GM10266 (cell line): Measurements from ENCODE around the gene MUC5B.

ENCODE experiments used
- DNase-seq: peaks from one replicate; pipeline ENCODE4 v3.0.0; 2012; ENCODE audit errors: extremely low spot score
- CTCF ChIP-seq: IDR thresholded peaks from 2 replicates; pipeline ENCODE4 v1.5.1; 2012; ENCODE audit warnings: mild to moderate bottlenecking, low read depth; ENCODE audit not compliant: control insufficient read depth, insufficient read depth; ENCODE audit errors: missing control alignments

Gene MUC5B

DNA sequence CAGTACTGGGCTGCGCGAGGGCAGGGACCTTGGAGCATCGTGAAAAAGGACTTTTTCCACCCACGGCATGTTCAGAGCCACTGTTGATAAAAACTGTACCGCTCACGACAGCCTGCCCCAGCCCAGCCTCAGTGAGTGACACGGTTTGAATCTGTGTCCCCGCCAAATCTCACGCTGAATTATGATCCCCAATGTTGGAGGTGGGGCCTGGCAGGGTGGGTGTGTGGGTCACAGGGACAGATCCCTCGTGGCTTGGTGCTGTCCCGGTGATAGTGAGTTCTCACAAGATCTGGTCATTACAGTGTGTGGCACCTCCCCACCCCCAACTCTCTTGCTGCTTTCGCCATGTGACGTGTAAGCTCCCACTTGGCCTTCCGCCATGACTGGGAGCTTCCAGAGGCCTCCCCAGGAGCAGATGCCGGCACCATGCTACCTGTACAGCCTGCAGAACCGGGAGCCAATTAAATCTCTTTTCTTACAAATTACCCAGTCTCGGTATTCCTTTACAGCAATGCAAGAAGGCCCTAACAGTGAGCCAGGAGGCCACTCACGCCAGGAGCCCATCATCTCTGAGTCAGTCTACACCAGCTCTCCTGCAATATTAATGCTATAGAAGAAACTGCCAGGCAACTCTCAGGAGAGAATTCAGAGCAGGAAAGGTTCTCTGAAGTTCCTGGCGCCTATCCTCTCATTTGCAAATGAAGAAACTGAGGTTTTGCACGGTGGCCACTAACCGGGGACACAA, 85.3 kb downstream of the MUC5B start:
- no peak for TF ChIP-seq CTCF
- DNase-seq = no peak

DNA sequence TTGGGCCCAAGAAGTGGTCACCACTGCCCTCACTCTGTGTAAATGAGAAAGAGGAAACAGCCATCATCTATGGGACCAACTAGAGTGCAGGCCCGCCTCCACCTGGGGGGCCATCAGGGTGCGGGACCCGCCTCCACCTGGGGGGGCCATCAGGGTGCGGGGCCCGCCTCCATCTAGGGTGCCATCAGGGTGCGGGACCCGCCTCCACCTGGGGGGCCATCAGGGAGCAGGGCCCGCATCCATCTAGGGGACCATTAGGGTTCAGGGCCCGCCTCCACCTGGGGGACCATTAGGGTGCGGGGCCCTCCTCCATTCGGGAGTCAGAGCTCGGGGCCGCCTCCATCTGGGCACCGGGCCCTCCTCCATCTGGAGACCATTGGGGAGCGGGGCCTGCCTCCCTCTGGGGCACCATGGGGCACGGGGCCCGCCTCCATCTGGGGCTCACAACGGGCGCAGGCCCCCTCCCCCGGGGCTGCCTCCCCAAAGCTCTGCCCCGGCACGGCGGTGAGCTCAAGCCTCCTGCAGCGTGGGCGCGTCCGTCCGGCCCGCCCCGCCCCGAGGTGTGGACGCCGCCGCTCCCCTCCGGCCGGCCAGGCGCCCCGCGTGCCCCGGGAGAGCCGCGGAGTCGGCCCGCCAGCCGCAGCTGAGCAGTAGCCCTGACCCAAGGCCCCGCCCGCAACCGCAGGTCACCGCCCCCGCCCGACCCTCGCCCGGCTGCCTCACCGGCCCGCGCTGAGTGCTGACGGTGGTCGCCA, 86.1 kb downstream of the MUC5B start:
- DNase-seq = peak; percentile 66
- TF ChIP-seq CTCF = no peak

- peak; percentile 100 for DNase-seq
- peak; percentile 31 for TF ChIP-seq CTCF
Observed at GRCh38 chr11:1309498-1310317, 86.8 kb downstream of the MUC5B start, which contains the start of gene TOLLIP. Gene TOLLIP (minus strand): TSS chr11:1309632. CDS start chr11:1309498, 134 bp downstream.

DNA sequence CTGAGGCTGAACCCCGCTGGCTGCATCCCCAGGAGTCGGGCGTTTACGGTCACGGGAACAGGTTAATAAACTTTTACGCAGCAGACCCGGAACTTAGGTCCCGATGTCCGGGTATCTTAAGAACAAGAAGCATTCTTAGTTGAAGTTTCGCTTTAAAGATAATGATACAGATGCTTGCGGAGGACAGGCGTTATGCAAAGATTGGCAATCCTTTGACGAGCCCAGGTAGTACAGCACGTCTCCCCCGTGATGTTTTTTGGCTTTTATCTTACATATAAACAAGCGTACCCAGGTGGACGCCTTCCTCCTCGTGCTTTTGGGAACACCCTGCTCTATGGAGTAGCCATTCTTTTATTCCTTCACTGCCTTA, 87.4 kb downstream of the MUC5B start:
- no peak for DNase-seq
- TF ChIP-seq CTCF = no peak

- no peak for TF ChIP-seq CTCF
- peak; percentile 56 for DNase-seq
Observed at GRCh38 chr11:1310772-1311468, 88.1 kb downstream of the MUC5B start.
